ENCODE measurements around the gene PHKA2.

The PHKA2 gene

GRCh38 chrX:18927558-18927957 lies 56.4 kb downstream of the PHKA2 start:
- DNase-seq (ENCODE audit: low read depth) = no peak

DNA sequence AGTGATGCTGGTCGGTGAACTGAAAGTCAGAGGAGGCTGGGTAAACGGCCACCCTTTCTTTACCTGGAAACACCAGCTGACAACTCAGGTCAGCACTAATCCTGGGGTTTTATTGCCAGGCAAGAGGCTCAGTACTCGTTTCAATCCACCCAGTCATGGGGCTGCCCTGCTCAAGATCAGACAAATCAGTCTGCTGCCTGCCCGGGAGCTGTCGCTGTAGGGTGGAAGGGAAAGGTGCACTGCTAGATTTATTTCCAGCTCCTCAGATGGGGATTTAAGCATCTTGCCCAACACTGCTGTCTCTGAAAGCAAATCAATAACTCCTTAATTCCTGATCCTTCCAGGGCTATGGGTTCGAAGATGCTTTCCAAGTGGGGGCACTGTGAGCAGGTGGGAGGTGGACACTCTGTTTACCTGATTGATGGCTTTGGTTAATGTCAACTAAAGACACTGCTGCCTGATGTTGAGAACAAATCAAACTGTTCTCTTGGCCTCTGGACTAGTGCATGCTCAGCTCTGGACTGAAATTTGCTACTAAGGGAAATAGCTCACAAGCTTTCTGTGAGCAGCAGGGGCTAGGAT lies 59.3 kb downstream of the PHKA2 start:
- DNase-seq (ENCODE audit: low read depth) = no peak

GRCh38 chrX:18920566-18920965 lies 63.3 kb downstream of the PHKA2 start:
- no peak for DNase-seq (ENCODE audit: low read depth)

DNA sequence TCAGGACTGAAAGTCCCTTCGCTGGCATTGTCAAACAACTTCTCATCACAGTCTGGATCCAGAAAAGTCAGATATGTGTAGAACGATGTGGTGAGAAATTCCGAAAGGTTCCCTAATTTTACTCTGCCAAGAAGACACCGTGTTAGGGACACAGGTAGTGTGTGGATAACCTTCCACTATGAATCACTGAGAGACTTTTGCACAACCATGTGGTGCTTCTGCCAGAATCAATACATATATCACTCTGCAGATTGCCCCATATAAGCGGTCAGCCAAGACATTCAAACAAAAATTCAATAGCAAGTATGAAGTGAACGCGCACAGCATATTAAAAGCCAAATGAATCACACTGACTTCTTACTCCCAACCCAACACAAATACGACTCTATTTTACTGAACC lies 63.8 kb downstream of the PHKA2 start:
- no peak for DNase-seq (ENCODE audit: low read depth)

DNA sequence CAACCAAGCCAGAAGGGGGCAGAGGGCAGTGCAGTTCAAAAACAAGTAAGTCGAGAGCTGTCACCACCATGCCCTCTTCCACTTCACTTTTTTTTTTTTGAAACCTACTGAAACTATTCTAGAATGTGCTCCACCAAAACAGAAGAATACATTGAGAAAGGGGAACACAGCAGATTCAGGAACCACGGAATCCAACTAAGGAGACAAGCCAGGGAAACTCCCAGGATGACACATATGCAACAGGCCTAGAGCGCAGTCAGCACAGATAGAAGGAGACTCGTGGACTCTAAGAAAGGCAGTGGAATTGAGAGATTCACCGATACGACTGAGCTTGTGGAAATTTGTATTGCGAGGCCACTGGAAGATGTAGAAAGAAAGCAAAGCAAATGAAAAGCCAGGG lies 66.1 kb downstream of the PHKA2 start:
- no peak for DNase-seq (ENCODE audit: low read depth)

DNA sequence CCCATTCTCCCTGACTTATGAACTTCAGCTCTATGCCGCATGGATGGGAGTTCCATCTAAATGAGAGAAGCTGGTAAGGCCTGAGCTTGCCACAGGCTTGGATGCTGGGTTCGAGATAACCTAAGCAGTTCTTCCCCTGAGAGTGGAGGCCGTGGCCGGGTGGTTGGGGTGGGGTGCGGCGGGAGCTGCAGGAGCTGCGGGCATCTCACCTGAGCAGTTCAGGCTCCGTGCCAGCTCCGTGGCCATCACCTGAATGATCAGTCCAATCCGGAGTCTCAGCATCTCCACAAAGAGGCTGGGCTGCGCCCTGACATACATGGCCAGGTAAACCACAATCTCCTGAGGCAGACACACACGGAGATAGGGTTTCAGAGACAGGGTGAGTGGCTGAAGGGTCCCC lies 77.6 kb downstream of the PHKA2 start:
- no peak for DNase-seq (ENCODE audit: low read depth)

DNA sequence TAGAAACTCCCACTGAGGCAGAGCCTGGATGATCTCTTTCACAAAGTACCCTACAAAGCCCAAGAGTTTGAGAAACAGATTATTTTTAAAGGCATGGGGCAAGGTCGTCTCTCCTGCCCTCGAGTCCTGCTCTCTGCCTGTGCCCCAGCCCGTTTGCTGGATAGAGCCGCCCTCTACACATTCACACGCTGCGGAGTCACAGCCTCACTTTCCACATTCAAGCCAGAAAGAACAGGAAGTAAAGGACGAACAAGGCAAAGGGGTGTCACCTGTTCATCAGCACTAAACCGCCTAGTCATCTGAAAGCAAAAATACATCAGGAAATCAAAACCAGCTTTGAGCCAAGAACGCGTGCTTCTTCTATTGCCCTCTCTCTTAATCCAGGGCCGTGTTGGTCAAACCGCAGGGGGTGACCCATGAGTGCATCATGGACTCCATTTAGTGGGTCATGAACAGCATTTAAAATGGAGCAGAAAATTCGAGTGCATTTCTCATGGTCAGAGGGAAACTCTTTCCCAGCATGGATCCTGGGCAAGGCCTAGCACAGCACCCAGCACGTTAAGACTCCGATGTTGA lies 83.4 kb downstream of the PHKA2 start:
- DNase-seq (ENCODE audit: low read depth) = no peak

GRCh38 chrX:18899796-18900380 lies 84.0 kb downstream of the PHKA2 start:
- no peak for DNase-seq (ENCODE audit: low read depth)

- no peak for DNase-seq (ENCODE audit: low read depth)
Measured at GRCh38 chrX:18898492-18898891, 85.4 kb downstream of the PHKA2 start.

- DNase-seq (ENCODE audit: low read depth) = no peak
Measured at GRCh38 chrX:18898091-18898490, 85.8 kb downstream of the PHKA2 start.

- DNase-seq (ENCODE audit: low read depth) = no peak
Measured at GRCh38 chrX:18897611-18898010, 86.3 kb downstream of the PHKA2 start.

GRCh38 chrX:18896680-18897544 lies 87.0 kb downstream of the PHKA2 start:
- DNase-seq (ENCODE audit: low read depth) = no peak

DNA sequence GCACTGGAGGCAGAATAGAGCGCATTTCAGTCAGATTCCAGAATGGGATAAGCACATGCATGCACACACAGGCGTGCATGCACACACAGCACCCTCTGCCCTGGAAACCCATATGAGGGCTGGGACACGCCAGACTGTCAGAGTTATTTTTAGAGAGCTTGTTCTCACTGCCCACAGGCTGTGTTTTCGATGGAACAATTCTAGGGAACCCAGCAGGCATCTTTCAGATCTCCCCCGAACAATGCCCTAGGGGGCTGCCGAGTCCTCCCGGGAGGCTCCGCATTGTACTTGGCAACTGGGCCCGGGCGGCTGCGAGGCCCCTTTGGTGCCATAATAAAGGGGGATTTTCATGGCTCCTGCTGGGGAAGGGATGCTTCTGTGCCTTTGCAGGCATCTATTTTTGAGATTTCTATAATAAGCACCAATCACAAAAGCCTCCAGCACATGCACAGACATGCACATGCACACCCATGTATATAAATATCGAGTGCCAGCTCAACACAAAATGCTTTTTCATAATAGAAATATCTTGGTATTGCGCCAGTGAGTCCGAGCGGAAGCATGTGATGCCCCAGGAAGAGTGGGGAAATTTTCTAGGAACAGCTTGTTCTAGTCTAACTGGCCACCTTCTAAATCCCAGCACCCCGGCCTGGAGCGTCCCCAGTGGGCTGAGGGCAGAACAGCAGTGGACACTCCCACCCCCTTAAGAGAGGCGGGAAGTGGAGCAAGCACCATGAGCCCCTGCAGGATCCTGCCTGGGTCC lies 88.5 kb downstream of the PHKA2 start:
- DNase-seq (ENCODE audit: low read depth) = no peak

GRCh38 chrX:18894156-18894555 lies 89.8 kb downstream of the PHKA2 start:
- no peak for DNase-seq (ENCODE audit: low read depth)

GRCh38 chrX:18893536-18893935 lies 90.4 kb downstream of the PHKA2 start:
- no peak for DNase-seq (ENCODE audit: low read depth)

- DNase-seq (ENCODE audit: low read depth) = no peak
Measured at GRCh38 chrX:18892899-18893298, 91.0 kb downstream of the PHKA2 start.

DNA sequence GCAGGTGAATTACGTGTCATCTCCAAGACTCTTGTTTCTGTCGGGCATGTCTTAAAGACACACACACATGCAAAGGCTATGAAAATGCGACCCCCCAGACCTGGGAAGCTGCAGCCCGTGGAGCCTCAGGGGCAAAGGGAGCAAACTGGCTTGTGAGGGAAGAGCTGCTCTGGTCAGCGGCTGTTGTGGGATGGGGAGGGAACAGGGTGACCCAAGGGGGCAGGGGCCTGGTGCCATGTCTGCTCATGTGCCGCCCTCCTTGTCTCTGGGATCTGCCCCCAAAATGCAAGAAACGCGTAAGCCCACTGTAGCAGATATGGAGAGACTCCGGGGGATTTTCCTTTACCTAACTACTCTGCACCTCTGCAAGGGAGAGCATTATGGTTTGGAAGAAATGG lies 92.4 kb downstream of the PHKA2 start:
- no peak for DNase-seq (ENCODE audit: low read depth)

DNA sequence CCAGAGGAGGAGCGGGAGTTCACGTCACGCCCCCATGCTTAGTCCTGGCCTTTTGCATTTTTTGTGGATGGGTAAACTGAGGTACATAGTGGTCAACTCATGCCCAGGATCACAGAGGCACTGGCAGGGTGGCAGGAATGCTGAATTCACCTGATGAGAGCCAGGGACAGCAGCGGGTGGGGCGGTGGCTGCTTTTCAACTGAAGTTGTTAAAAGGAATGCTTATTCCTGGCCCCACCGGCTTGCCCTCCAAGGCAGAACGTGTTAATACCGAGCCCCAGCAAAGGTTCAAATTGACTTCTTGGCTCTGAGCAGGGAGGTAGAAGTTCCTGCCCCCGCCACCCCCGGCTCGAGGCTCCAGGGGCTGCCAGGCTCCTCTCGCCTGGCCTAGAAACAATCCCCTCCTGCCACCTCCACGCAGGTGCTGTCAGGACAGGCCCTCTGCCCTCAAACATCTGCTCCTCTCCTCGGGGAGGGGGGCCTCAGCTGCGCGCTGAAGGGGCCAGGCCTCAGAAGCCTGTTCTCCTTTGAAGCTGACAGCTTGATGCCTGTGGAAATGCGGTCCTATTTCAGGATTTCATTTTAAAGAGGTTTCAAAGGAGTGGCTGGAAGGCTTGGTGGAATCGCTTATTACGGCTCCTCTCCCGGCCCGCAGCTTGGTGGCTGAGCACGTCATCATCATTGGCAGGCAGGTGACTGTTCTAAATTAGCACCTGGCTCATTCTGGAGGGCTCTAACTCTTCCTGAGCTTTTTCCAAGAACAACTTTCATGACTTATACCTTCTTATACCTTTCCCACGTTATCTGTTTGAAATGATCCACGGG lies 93.0 kb downstream of the PHKA2 start:
- no peak for DNase-seq (ENCODE audit: low read depth)

DNA sequence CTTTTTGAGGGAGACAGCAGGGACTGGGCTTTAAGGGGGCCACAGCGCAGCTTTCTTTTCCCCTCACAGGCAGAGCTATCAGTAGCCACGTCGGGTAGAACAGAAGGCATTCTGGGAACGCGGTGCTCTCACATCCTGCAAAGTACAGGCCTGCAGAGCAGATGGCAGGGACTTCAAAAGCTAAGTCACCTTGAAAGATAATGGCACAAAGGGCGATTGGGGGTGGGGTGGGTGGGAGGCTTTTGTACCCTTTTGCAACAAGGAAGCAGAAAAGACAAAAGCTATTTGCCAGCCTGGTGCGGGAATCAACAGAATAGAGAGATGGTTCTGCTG lies 93.9 kb downstream of the PHKA2 start:
- DNase-seq (ENCODE audit: low read depth) = no peak

GRCh38 chrX:18889346-18890048 lies 94.4 kb downstream of the PHKA2 start:
- no peak for DNase-seq (ENCODE audit: low read depth)

DNA sequence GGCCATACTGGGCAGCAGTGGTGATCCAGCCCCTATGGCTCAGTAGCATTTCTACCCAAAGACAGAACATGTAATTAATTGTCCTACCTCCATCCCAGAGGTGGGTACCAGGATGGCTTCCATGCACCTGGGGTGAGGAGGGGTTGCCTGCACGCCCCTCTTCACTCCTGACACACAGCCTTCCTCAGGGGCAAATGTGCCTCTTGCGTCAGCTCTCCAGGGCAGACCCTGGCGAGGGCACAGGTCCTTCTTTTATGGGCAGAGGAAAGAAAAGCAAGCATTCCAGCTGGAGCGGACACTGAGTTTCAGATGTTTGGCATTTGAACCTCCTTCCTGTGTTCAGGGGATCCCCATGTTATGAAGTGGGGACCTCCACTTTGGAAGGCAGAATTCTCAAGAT lies 95.6 kb downstream of the PHKA2 start:
- no peak for DNase-seq (ENCODE audit: low read depth)

Data from activated gamma-delta T cell treated with anti-CD3 and anti-CD28 coated beads, Interleukin-2, amount 50 U/mL, for 16 hours (primary cell).